TTC549 (cell line): Measurements from ENCODE around the gene YBX1.

Source experiments
- FAIRE-seq: peaks from 2 replicates; lab custom pipeline; 2012; peaks lifted over from hg19 to GRCh38; lab: Jason Lieb, UNC

Gene YBX1

GRCh38 chr1:42735477-42736105, 53.4 kb downstream of the YBX1 start:
- no peak for FAIRE-seq

- no peak for FAIRE-seq
These were observed 53.9 kb downstream of the YBX1 start for GRCh38 chr1:42736152-42736551.

GRCh38 chr1:42736571-42737200, 54.5 kb downstream of the YBX1 start:
- no peak for FAIRE-seq

- FAIRE-seq: no peak
These were observed 55.0 kb downstream of the YBX1 start for GRCh38 chr1:42737257-42737656.

GRCh38 chr1:42737986-42738677, 55.9 kb downstream of the YBX1 start:
- no peak for FAIRE-seq

- FAIRE-seq: no peak
These were observed 56.5 kb downstream of the YBX1 start for GRCh38 chr1:42738678-42739226.

- FAIRE-seq: no peak
These were observed 57.8 kb downstream of the YBX1 start, which contains the start of gene CLDN19 for GRCh38 chr1:42739753-42740700. CLDN19 (minus strand) TSS chr1:42740236; CDS start chr1:42740063, 173 bp downstream.

- FAIRE-seq: no peak
These were observed 58.8 kb downstream of the YBX1 start for GRCh38 chr1:42740851-42741580.

- no peak for FAIRE-seq
These were observed 59.5 kb downstream of the YBX1 start for GRCh38 chr1:42741706-42742105.

- FAIRE-seq: no peak
These were observed 59.9 kb downstream of the YBX1 start for GRCh38 chr1:42742141-42742540.

GRCh38 chr1:42742617-42743316, 60.5 kb downstream of the YBX1 start:
- FAIRE-seq: no peak

GRCh38 chr1:42743317-42744147, 61.3 kb downstream of the YBX1 start:
- FAIRE-seq: no peak

GRCh38 chr1:42744148-42744413, 61.9 kb downstream of the YBX1 start:
- no peak for FAIRE-seq

GRCh38 chr1:42745851-42746250, 63.6 kb downstream of the YBX1 start:
- no peak for FAIRE-seq

GRCh38 chr1:42746436-42747105, 64.4 kb downstream of the YBX1 start:
- no peak for FAIRE-seq

- no peak for FAIRE-seq
These were observed 64.9 kb downstream of the YBX1 start for GRCh38 chr1:42747125-42747524.

GRCh38 chr1:42748021-42748420, 65.8 kb downstream of the YBX1 start:
- no peak for FAIRE-seq

- no peak for FAIRE-seq
These were observed 66.5 kb downstream of the YBX1 start for GRCh38 chr1:42748461-42749410.
